Esophagus muscularis mucosa (tissue), 4 donors: ENCODE data around the gene LCE2A. TPM values are rescaled to one million over a fixed set of nuclear protein-coding genes. Genes with fewer than 3 reads are reported as not detected.
"Not testable (repeated sequence)": the region's sequence is repeated elsewhere in the genome, so short reads cannot be mapped to it uniquely, and the experiment has no call there.

ENCODE experiments used
- DNase-seq: peaks from one replicate; pipeline ENCODE4 v3.0.0-alpha.2; 2017; ENCODE audit errors: extremely low spot score
- H3K27ac ChIP-seq, 4 donors: fragments of 200-600 bp; sonication (generic); replicated peaks in 1 of 4; 1 replicate in 3 of 4; 2 replicates in 1 of 4; pipeline ENCODE4 v1.5.1; 2016 to 2019; ENCODE audit warnings: mild to moderate bottlenecking in 1 of 4
- H3K27me3 ChIP-seq, 4 donors: fragments of 200-600 bp; sonication (generic); one replicate each; pipeline versions ENCODE4 v1.5.1 to v1.6.0; 2016 to 2019
- H3K36me3 ChIP-seq, 4 donors: fragments of 200-600 bp; sonication (generic); one replicate each; pipeline ENCODE4 v1.5.1; 2016 to 2019
- H3K4me1 ChIP-seq, 4 donors: fragments of 200-600 bp; sonication (generic); one replicate each; pipeline ENCODE4 v1.5.1; 2016 to 2019
- H3K4me3 ChIP-seq, 4 donors: fragments of 200-600 bp; sonication (generic); 1 replicate in 2 of 4; 2 replicates in 2 of 4; pipeline ENCODE4 v1.5.1; 2016 to 2019; ENCODE audit warnings: mild to moderate bottlenecking in 4 of 4, moderate library complexity in 1 of 4
- H3K9me3 ChIP-seq, 4 donors: fragments of 200-600 bp; sonication (generic); 1 replicate in 3 of 4; 2 replicates in 1 of 4; pipeline ENCODE4 v1.5.1; 2016 to 2019
- CTCF ChIP-seq, 3 experiments: fragments of 200-600 bp in 2 of 3; fragments of 450-650 bp in 1 of 3; sonication (generic) in 2 of 3; IDR thresholded peaks; one replicate each; pipeline ENCODE4 v1.5.1; 2017 to 2019; ENCODE audit warnings: antibody characterized with exemption in 3 of 3, mild to moderate bottlenecking in 2 of 3, moderate library complexity in 1 of 3
- EP300 ChIP-seq: sonication (generic); formaldehyde crosslinking; IDR thresholded peaks from one replicate; pipeline ENCODE4 v1.6.1; 2017; ENCODE audit warnings: antibody characterized with exemption
- POLR2A ChIP-seq: fragments of 450-650 bp; IDR thresholded peaks from one replicate; pipeline ENCODE4 v1.6.1; 2017; ENCODE audit warnings: antibody characterized with exemption, moderate library complexity, mild to moderate bottlenecking, low read depth
- POLR2AphosphoS5 ChIP-seq, 2 donors: sonication (generic); formaldehyde crosslinking; IDR thresholded peaks; one replicate each; pipeline ENCODE4 v1.6.1; 2017; ENCODE audit warnings: antibody characterized with exemption in 2 of 2
- WGBS: methylation state at CpG from one replicate; pipeline ENCODE4 v1.1.5; 2018; 5-methylcytosine and 5-hydroxymethylcytosine counted together
- intact Hi-C: fragments of 100-400 bp; cut with DNase I; formaldehyde crosslinking; loops from one replicate; pipeline ENCODE4 v1.15.1; 2023
- total RNA-seq, 4 donors: library from RNA; depleted of rRNA; stranded (reverse); fragments of >200 nt; gene quantifications; one replicate each; pipeline versions ENCODE4 v1.1.0 to v1.2.1, GENCODE V29; 2016

Gene LCE2A
- total RNA-seq, 4 donors from 2014 or later, result not detected

DNA sequence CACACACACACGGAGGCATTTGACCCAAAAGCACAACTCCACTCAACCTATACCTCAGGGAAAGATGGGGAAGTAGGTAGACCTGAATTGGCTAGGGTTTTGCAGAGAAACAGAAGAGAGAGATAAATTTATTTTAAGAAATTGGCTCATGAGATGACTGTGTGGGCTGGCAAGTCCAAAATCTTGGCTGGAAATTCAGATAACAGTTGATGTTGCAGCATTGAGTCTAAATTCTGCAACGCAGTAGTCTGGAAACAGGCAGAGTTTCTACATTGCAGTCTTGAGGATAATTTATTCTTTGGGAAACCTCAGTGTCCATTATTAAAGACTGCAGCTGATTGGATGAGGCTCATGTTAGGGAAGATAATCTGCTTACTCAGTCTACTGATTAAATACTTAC, 16.5 kb upstream of the LCE2A start:
- Histone ChIP-seq H3K27me3 (peaks cover 0 to 3% (median 0%) of the 10 kb centered on the region in 4 donors), H3K4me3 (no peak overlapping the region), H3K4me1 (no peaks in the 10 kb centered on the region), H3K27ac (no peak overlapping the region), H3K36me3 (no peaks in the 10 kb centered on the region), H3K9me3 (no peaks in the 10 kb centered on the region)
- no peak for DNase-seq
- 59% methylated on average over 2 of the region's 2 CpGs for WGBS
- intact Hi-C loops, result no loop called here
- TF ChIP-seq POLR2A, result no peak
- TF ChIP-seq EP300, result no peak
- no peak for TF ChIP-seq CTCF (IDR thresholded peaks at IDR 0.05)
- no peak for TF ChIP-seq POLR2AphosphoS5 (IDR thresholded peaks at IDR 0.05)

DNA sequence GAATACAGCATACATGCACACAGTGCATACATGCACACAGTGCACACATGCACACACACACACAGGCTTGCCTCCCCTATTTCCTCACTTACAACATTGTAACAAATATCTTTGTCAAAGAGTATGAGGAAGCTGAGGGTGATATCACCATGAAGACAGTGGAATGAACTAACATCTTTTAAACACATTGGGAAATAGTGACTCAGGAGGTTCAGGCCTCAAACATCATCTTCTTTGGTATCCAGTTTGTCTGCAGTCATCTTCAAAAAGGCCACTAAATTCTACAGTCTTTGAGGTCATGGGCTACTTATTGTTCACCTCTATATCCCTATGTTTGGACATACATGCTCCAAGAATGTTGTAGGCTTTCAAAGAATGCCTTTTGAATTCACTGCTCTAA, 14.3 kb upstream of the LCE2A start:
- Histone ChIP-seq H3K36me3 (no peaks in the 10 kb centered on the region), H3K9me3 (no peaks in the 10 kb centered on the region), H3K27me3 (peaks cover 0 to 3% (median 0%) of the 10 kb centered on the region in 4 donors), H3K4me1 (no peaks in the 10 kb centered on the region), H3K4me3 (no peak overlapping the region), H3K27ac (no peak overlapping the region)
- TF ChIP-seq POLR2A (no peak), POLR2AphosphoS5 (IDR thresholded peaks at IDR 0.05) (no peak), EP300 (no peak), CTCF (IDR thresholded peaks at IDR 0.05) (no peak)
- intact Hi-C loops, result no loop called here
- DNase-seq, result no peak

DNA sequence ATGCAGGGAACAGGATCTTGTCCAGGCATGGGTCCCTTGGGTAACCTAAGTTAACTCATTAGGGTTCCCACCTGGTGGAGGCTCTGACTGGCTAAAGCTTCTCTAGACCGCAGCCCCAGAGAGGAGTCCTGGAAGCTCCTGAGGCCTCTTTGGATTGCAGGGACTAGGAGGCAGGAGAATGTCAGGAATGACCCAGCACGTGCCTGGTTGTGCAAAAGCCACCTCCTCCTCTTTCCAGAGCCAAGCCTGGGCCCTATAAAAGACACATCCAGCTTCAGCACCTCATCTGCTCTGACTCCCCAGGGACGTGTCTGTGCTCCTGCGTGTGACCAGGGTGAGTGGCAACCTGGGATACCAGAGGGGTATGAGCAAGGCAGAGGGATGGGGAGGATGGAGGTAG, 12.3 kb upstream of the LCE2A start, which contains the start of gene LCE2B:
Gene LCE2B (plus strand): TSS at position 301 of the 400 bp plus-strand sequence. CDS start 721 bp downstream, outside the sequence.
- DNase-seq, H3K4me3 ChIP-seq, H3K9me3 ChIP-seq, H3K4me1 ChIP-seq, intact Hi-C loops, H3K27ac ChIP-seq, H3K36me3 ChIP-seq, H3K27me3 ChIP-seq: not testable (repeated sequence)
- WGBS, result 66% methylated on average over 4 of the region's 4 CpGs

DNA sequence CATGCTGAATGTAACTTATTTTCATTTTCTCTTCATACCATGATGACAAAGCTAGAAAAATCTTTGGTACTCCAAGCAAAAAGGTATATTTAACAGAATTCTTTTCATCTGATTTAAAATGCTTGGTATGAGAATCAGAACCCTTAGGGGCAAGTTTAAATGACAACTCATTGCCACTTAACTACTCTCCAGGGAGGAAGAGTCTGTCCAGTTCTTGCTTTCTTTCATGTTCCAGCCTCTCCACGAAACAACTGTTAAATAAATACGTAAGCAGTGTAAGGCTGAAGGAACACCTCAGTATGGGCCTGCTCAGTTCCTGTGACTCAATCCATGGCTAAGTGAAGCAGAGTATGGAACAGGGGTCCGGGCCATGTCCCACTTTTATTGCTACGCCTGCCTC, 1.6 kb downstream of the LCE2A start:
- Histone ChIP-seq H3K4me1 (no peaks in the 10 kb centered on the region), H3K27me3 (no peaks in the 10 kb centered on the region), H3K27ac (no peak overlapping the region), H3K4me3 (no peak overlapping the region), H3K9me3 (peaks cover 0 to 6% (median 5%) of the 10 kb centered on the region in 4 donors), H3K36me3 (no peaks in the 10 kb centered on the region)
- no peak for DNase-seq
- intact Hi-C loops, result no loop called here
- 82% methylated on average over 4 of the region's 4 CpGs for WGBS
- TF ChIP-seq EP300 (no peak), POLR2AphosphoS5 (IDR thresholded peaks at IDR 0.05) (no peak), POLR2A (no peak), CTCF (IDR thresholded peaks at IDR 0.05) (no peak)

- Histone ChIP-seq H3K4me3 (no peak within 1 kb of the TSS), H3K9me3 (peaks cover 0 to 6% (median 5%) of the 10 kb centered on the region in 4 donors), H3K27ac (no peak within 1 kb of the TSS), H3K27me3 (no peaks in the 10 kb centered on the region), H3K36me3 (no peaks in the 10 kb centered on the region), H3K4me1 (no peaks in the 10 kb centered on the region)
- intact Hi-C loops, result no loop called here
- TF ChIP-seq POLR2AphosphoS5 (IDR thresholded peaks at IDR 0.05) (no peak), CTCF (IDR thresholded peaks at IDR 0.05) (no peak), EP300 (no peak), POLR2A (no peak)
- WGBS, result 70% methylated on average over 1 of the region's 2 CpGs
- DNase-seq, result no peak
Measured at GRCh38 chr1:152707860-152708259, 9.7 kb downstream of the LCE2A start, which contains the start of gene LCE4A. Gene LCE4A, plus strand, starts transcription at chr1:152708160. Its CDS starts 916 bp downstream, at chr1:152709076.
